ENCODE measurements around the gene CLDN19. TPM values are rescaled to one million over a fixed set of nuclear protein-coding genes. Genes with fewer than 3 reads are reported as not detected.

Gene CLDN19, protein sequence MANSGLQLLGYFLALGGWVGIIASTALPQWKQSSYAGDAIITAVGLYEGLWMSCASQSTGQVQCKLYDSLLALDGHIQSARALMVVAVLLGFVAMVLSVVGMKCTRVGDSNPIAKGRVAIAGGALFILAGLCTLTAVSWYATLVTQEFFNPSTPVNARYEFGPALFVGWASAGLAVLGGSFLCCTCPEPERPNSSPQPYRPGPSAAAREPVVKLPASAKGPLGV
- not detected in 5 replicates for total RNA-seq (2022; extraction: Qiagen RNA extraction)

DNA sequence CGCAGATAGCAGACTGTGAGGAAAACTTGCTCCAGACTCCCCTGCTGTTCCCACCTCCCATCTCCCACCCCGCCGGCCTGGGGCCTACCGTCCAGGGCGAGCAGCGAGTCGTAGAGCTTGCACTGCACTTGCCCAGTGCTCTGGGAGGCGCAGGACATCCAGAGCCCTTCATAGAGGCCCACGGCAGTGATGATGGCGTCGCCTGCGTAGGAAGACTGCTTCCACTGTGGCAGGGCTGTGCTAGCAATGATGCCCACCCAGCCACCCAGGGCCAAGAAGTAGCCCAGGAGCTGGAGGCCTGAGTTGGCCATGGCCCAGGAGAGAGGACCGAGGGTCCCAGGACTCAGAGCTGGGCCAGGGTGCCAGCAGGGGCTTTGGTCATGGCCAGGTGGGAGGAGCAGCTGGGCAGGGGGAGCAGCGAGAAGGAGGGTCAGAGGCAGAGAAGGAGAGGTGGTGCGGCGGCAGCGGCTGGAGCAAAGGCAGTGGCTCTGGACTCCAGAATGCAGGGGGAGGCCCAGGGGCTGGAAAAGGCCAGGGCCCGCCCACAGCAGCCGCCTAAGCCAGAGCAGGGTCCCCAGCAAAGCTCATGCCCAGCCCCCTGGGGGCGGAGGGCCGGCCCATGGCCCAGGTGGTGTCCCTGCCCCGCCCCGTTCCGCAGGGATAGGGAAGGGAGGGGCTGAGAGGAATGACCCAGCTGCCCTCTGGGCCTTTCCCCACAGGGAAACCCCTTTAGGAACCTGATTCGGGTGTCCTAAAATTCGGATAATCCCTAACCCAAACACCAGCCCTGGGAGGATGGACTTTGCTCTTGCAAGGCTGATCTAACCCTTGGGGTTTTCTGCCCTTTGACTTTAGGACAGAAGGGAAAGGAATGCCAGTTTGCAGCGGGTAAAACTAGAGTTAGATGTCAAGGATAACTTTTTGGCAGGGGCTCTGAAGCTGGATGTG, at the start of gene CLDN19:
Gene CLDN19, minus strand, starts transcription at position 484 of the 948 bp plus-strand sequence. Its CDS starts 173 bp downstream, at position 311.

DNA sequence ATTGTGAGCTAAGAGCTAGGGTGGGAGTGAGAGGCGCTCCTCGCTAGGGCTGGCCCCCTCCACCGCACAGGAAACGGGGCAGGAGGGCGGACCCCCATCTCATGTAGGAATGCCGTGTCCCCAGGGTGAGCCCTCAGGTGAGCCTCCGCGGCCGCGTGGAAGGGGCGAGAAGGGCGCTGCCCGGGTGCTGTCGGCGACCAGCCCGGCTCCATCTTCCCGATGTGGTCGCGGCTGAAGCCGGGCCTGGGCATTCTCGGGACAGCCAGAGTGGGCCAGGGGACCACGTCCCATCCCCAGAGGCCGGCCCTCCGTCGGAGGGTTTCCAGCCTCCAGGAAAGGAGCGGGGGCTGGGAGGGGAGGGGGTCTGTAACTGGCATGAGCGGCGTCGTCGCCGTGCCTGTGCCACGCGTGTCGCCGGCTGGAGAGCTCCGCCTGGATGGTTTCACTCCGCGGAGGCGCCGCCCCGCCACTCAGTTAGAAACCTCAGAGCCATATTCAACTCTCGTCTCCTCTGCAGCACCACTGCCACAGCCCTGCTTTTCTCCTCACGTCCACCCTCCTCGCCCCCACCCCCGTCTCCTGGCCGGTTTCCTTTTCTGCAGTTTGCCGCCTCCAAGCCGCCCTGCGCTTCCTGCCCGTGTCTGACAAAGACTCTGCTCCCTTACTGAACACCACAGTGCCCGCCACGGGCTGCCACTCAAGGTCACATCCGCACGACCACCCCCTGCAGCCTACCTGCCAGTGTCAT, 45.1 kb upstream of the CLDN19 start, which contains the start of gene TMEM269:
Gene TMEM269, plus strand, starts transcription at position 46 of the 748 bp plus-strand sequence. CDS start 4,903 bp downstream, outside the sequence.

DNA sequence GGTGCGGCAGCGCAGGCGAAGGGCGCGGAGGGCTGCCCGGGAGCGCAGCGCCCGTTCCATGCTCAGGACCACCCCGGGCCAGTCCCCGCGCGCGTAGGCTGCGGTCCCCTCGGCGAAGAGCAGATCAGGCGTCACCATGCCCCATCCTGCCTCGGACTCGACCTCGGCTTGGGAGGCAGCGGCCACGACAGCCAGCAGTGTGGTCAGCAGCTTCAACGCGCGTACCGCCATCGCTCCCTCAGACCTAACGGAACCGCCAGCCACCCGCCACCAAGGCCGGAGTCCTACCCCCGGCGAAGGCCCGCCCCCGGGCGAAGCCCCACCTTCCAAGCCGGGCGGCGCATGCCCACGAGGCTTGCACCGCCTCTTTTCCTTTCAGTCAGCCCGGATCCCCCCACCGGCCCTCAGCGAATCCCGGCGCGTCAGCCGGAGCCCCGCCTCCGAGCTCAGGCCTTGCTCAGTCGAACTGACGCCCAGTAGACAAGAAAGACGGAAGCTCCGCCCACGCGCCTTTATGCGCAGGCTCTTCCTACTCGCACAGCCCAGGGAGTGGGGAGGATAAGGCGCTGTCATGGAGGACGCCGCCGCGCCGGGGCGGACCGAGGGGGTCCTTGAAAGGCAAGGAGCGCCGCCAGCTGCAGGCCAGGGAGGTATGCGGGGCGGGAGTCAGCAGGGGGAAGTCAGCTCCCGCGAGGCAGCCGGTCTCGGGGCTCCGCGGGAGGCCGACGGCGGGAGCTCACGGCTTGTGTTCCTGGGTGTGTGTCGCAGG, 26.9 kb upstream of the CLDN19 start, which contains the start of the genes C1orf50 and P3H1:
Gene C1orf50, plus strand, starts transcription at position 509 of the 769 bp plus-strand sequence. Its CDS starts 63 bp downstream, at position 572.
Gene P3H1, minus strand, starts transcription at position 288 of the 769 bp plus-strand sequence. Its CDS starts 57 bp downstream, at position 231.

Other genes starting within 250 kb of the CLDN19 start
- 58.8 to 67.3 TPM (median 65.3 TPM) in 5 replicates for gene PPIH, start 81.8 kb downstream of the CLDN19 start, total RNA-seq (2022; extraction: Qiagen RNA extraction)
- 709 to 776 TPM (median 732 TPM) in 5 replicates for gene YBX1, start 57.8 kb downstream of the CLDN19 start, total RNA-seq (2022; extraction: Qiagen RNA extraction)
- 28.7 to 33.3 TPM (median 31.1 TPM) in 5 replicates for gene P3H1, start 26.8 kb upstream of the CLDN19 start, total RNA-seq (2022; extraction: Qiagen RNA extraction)
- 3.1 to 4.6 TPM (median 4.2 TPM) in 5 replicates for gene C1orf50, start 27.0 kb upstream of the CLDN19 start, total RNA-seq (2022; extraction: Qiagen RNA extraction)
- 0.03 to 0.15 TPM (median 0.09 TPM) in 5 replicates for gene TMEM269, start 44.8 kb upstream of the CLDN19 start, total RNA-seq (2022; extraction: Qiagen RNA extraction)
- 3.2 to 5.1 TPM (median 3.6 TPM) in 5 replicates for gene ERMAP, start 76.9 kb upstream of the CLDN19 start, total RNA-seq (2022; extraction: Qiagen RNA extraction)
- 12.3 to 16.3 TPM (median 15.3 TPM) in 5 replicates for gene SVBP, start 77.2 kb upstream of the CLDN19 start, total RNA-seq (2022; extraction: Qiagen RNA extraction)
- gene ZNF691, start 106.4 kb upstream of the CLDN19 start, total RNA-seq (2022; extraction: Qiagen RNA extraction) = 6.4 to 9.6 TPM (median 7.4 TPM) in 5 replicates
- 90.6 to 127 TPM (median 104 TPM) in 5 replicates for gene SLC2A1, start 218.6 kb upstream of the CLDN19 start, total RNA-seq (2022; extraction: Qiagen RNA extraction)